BLaER1 treated with 17β-estradiol and CSF1 and Interleukin-3, amounts not matched to agents 10 nM and 100 nM (cell line): ENCODE data around the gene CBX3.
"Not testable (repeated sequence)": the region's sequence is repeated elsewhere in the genome, so short reads cannot be mapped to it uniquely, and the experiment has no call there.

Source experiments
- H3K27ac ChIP-seq, 11 experiments: shearing (Covaris generic); formaldehyde crosslinking; 2 replicates each; pipeline ENCODE4 v1.8.1; 2022
- H3K27me3 ChIP-seq, 11 experiments: shearing (Covaris generic); formaldehyde crosslinking; 2 replicates each; pipeline ENCODE4 v1.8.1; 2022
- H3K36me3 ChIP-seq, 11 experiments: shearing (Covaris generic); formaldehyde crosslinking; 2 replicates each; pipeline ENCODE4 v1.8.1; 2022
- H3K4me1 ChIP-seq, 10 experiments: shearing (Covaris generic); formaldehyde crosslinking; 2 replicates each; pipeline ENCODE4 v1.8.1; 2022
- H3K4me2 ChIP-seq, 11 experiments: shearing (Covaris generic); formaldehyde crosslinking; 2 replicates each; pipeline ENCODE4 v1.8.1; 2022
- H3K4me3 ChIP-seq, 10 experiments: shearing (Covaris generic); formaldehyde crosslinking; 2 replicates each; pipeline ENCODE4 v1.8.1; 2022
- H3K9ac ChIP-seq, 11 experiments: shearing (Covaris generic); formaldehyde crosslinking; 2 replicates each; pipeline ENCODE4 v1.8.1; 2022
- H3K9me3 ChIP-seq, 11 experiments: shearing (Covaris generic); formaldehyde crosslinking; replicated peaks in 1 of 11; 2 replicates each; pipeline ENCODE4 v1.8.1; 2022
- H4K20me1 ChIP-seq, 11 experiments: shearing (Covaris generic); formaldehyde crosslinking; 2 replicates each; pipeline ENCODE4 v1.8.1; 2022
- Cebpa-rat ChIP-seq, 11 experiments: shearing (Covaris generic); IDR thresholded peaks; 2 replicates each; pipeline ENCODE4 v1.8.1; 2022

The CBX3 gene

GRCh38 chr7:26227987-26228386 is 26.4 kb downstream of the CBX3 start:
- H3K9ac ChIP-seq = no peak overlapping the region
- no peaks in the 10 kb centered on the region for H3K27me3 ChIP-seq
- no peak for TF ChIP-seq Cebpa-rat (IDR thresholded peaks at IDR 0.05)

DNA sequence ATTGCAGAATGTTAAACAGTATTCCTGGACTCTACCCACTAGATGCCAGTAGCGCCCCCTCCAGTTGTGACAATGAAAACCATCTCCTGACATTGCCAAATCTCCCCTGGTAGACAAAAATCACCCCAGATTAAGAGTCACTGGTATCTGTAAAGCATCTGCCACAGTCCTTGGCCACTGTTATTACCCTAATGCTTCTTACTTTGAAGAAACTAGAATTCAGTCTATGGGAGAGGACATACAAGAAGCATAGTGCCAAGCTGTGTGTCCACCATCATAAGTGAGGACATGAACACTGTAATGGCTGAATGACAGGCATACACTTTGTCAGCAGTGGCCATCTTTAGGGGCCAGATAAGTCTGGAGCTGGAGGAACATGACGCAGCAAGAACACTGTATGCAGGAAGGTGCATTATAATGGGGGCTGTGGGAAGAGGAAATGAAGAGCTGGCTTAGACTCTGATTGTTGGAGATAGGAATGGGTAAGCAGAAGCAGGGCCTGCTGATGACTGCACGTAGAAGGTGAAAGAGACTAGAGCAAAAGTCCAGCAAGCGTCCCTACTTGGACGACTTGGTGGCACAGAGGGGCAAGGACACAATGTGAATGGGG is 32.5 kb downstream of the CBX3 start:
- no peak overlapping the region for H3K4me2 ChIP-seq
- no peak overlapping the region for H3K9ac ChIP-seq
- no peaks in the 10 kb centered on the region for H3K4me1 ChIP-seq
- no peak overlapping the region for H3K27ac ChIP-seq
- H4K20me1 ChIP-seq = no peaks in the 10 kb centered on the region
- H3K27me3 ChIP-seq = no peaks in the 10 kb centered on the region
- no peak overlapping the region for H3K4me3 ChIP-seq
- H3K36me3 ChIP-seq = no peaks in the 10 kb centered on the region
- no peaks in the 10 kb centered on the region; a peak in 1 of 22 replicates for H3K9me3 ChIP-seq
- TF ChIP-seq Cebpa-rat (IDR thresholded peaks at IDR 0.05) = no peak

More at GRCh38 chr7:26227987-26228386, 26.4 kb downstream of the CBX3 start:
- Histone ChIP-seq H3K27ac (no peak overlapping the region), H4K20me1 (no peaks in the 10 kb centered on the region), H3K4me3 (no peak overlapping the region), H3K4me1 (no peaks in the 10 kb centered on the region), H3K9me3 (no peaks in the 10 kb centered on the region; a peak in 1 of 22 replicates), H3K4me2 (no peak overlapping the region), H3K36me3 (no peaks in the 10 kb centered on the region)

GRCh38 chr7:26237035-26237807 is 35.7 kb downstream of the CBX3 start:
- no peak for TF ChIP-seq Cebpa-rat (IDR thresholded peaks at IDR 0.05)
- no peaks in the 10 kb centered on the region for H3K9me3 ChIP-seq

GRCh38 chr7:26238032-26238431 is 36.5 kb downstream of the CBX3 start:
- no peak overlapping the region for H3K9ac ChIP-seq

More at GRCh38 chr7:26237035-26237807, 35.7 kb downstream of the CBX3 start:
- Histone ChIP-seq H3K4me1 (no peaks in the 10 kb centered on the region), H3K4me3 (no peak overlapping the region), H3K27me3 (no peaks in the 10 kb centered on the region), H3K27ac (no peak overlapping the region), H3K4me2 (no peak overlapping the region), H3K9ac (no peak overlapping the region), H3K36me3 (no peaks in the 10 kb centered on the region), H4K20me1 (no peaks in the 10 kb centered on the region)

GRCh38 chr7:26245150-26245549 is 43.6 kb downstream of the CBX3 start:
- no peak for TF ChIP-seq Cebpa-rat (IDR thresholded peaks at IDR 0.05)
- no peaks in the 10 kb centered on the region for H4K20me1 ChIP-seq
- peaks cover 0 to 39% (median 24%) of the 10 kb centered on the region in 11 experiments; a peak in 15 of 22 replicates for H3K9me3 ChIP-seq
- no peaks in the 10 kb centered on the region for H3K36me3 ChIP-seq
- no peak overlapping the region for H3K4me3 ChIP-seq
- H3K9ac ChIP-seq = no peak overlapping the region
- no peaks in the 10 kb centered on the region for H3K4me1 ChIP-seq
- no peaks in the 10 kb centered on the region for H3K27me3 ChIP-seq
- no peak overlapping the region for H3K4me2 ChIP-seq
- H3K27ac ChIP-seq = no peak overlapping the region

More at GRCh38 chr7:26238032-26238431, 36.5 kb downstream of the CBX3 start:
- H3K4me2 ChIP-seq = no peak overlapping the region
- no peak for TF ChIP-seq Cebpa-rat (IDR thresholded peaks at IDR 0.05)
- no peaks in the 10 kb centered on the region for H3K27me3 ChIP-seq
- H3K4me1 ChIP-seq = no peaks in the 10 kb centered on the region
- H4K20me1 ChIP-seq = no peaks in the 10 kb centered on the region
- H3K4me3 ChIP-seq = no peak overlapping the region
- no peaks in the 10 kb centered on the region for H3K36me3 ChIP-seq
- no peak overlapping the region for H3K27ac ChIP-seq
- H3K9me3 ChIP-seq = no peaks in the 10 kb centered on the region

DNA sequence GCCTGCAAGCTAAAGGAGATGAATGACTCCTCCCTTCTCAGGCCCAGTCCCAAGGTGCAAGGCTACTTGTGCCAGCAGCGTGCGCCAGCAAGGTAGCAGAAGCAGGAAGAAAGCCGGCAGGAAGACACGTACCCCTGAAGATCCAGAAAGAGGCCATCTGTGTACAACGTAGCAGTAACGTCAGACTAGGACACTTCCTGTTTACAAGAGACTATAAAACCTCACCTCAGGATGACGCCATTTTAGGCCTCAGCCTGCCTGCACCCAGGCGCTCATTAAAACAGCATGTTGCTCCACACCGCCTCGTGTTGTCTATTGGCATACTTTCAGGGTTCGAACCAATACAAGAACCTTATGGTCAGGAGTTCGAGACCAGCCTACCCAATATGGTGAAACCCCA is 48.7 kb downstream of the CBX3 start:
- Histone ChIP-seq H3K27me3 (no peaks in the 10 kb centered on the region), H3K9ac (no peak overlapping the region), H3K36me3 (no peaks in the 10 kb centered on the region), H4K20me1 (no peaks in the 10 kb centered on the region), H3K4me3 (no peak overlapping the region), H3K9me3 (peaks cover 0 to 23% (median 14%) of the 10 kb centered on the region in 11 experiments; a peak in 15 of 22 replicates), H3K4me2 (no peak overlapping the region), H3K27ac (no peak overlapping the region), H3K4me1 (no peaks in the 10 kb centered on the region)
- no peak for TF ChIP-seq Cebpa-rat (IDR thresholded peaks at IDR 0.05)

DNA sequence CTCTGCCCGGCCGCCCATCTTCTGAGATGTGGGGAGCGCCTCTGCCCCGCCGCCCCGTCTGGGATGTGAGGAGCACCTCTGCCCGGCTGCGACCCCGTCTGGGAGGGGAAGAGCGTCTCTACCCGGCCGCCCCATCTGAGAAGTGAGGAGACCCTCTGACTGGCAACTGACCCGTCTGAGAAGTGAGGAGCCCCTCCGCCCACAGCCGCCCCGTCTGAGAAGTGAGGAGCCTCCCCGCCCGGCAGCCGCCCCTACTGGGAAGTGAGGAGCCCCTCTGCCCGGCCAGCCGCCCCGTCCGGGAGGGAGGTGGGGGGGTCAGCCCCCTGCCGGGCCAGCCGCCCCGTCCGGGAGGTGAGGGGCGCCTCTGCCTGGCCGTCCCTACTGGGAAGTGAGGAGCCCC is 60.3 kb downstream of the CBX3 start:
- H3K27me3 ChIP-seq, H3K36me3 ChIP-seq, H3K4me3 ChIP-seq, H4K20me1 ChIP-seq, H3K4me2 ChIP-seq, H3K4me1 ChIP-seq, H3K27ac ChIP-seq, H3K9ac ChIP-seq: not testable (repeated sequence)
- peaks cover 20 to 38% (median 25%) of the 10 kb centered on the region in 11 experiments; a peak in 19 of 22 replicates for H3K9me3 ChIP-seq
